ENCODE measurements around the gene CGGBP1.

CGGBP1 gene

DNA sequence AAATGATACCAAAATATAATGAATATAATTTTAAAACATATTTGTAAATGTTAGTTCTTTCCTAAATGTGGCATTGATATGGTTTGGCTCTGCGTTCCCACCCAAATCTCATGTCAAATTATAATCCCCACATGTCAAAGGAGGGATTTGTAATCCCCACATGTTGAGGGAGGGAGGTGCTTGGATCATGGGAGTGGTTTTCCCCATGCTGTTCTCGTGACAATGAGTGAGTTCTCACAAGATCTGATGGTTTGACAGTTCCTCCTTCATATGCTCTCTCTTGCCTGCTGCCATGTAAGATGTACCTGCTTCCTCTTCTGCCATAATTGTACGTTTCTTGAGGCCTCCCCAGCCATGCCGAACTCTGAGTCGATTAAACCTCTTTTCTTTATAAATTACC is 12.0 kb downstream of the CGGBP1 start:
- no peak for DNase-seq (ENCODE audit: extremely low read depth, insufficient read length)
- Histone ChIP-seq H3K36me3 (ENCODE audit: control insufficient read depth, insufficient read depth, low read length) (no peaks in the 10 kb centered on the region), H3K27me3 (replicated peaks; ENCODE audit: control insufficient read depth, insufficient read depth, low read length) (no peaks in the 10 kb centered on the region), H3K4me3 (replicated peaks; ENCODE audit: low read depth, low read length) (no peak overlapping the region)
- TF ChIP-seq, protein P1, sequence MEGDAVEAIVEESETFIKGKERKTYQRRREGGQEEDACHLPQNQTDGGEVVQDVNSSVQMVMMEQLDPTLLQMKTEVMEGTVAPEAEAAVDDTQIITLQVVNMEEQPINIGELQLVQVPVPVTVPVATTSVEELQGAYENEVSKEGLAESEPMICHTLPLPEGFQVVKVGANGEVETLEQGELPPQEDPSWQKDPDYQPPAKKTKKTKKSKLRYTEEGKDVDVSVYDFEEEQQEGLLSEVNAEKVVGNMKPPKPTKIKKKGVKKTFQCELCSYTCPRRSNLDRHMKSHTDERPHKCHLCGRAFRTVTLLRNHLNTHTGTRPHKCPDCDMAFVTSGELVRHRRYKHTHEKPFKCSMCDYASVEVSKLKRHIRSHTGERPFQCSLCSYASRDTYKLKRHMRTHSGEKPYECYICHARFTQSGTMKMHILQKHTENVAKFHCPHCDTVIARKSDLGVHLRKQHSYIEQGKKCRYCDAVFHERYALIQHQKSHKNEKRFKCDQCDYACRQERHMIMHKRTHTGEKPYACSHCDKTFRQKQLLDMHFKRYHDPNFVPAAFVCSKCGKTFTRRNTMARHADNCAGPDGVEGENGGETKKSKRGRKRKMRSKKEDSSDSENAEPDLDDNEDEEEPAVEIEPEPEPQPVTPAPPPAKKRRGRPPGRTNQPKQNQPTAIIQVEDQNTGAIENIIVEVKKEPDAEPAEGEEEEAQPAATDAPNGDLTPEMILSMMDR (IDR thresholded peaks at IDR 0.05; ENCODE audit: insufficient read depth, low read length, poor library complexity, severe bottlenecking): no peak

DNA sequence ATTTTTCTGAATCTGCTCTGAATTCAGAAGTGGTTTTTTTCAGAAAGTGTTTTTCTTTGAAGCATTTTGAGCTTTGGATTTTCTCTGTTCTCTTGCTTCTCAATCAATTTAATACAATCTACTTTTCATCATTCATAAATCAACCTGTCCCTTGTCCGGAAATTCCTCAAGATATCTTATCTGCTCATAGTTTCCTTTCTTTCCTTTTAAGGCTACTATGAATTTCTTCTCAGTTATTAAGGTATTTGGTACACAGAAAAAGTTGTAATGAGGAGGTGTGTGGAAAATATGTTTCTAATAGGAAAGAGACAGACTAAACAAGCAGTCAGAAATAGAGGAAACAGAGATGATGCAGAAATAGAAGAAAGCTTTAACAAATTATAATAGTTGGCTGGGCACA is 14.4 kb downstream of the CGGBP1 start:
- Histone ChIP-seq H3K4me3 (replicated peaks; ENCODE audit: low read depth, low read length) (no peak overlapping the region), H3K36me3 (ENCODE audit: control insufficient read depth, insufficient read depth, low read length) (no peaks in the 10 kb centered on the region), H3K27me3 (replicated peaks; ENCODE audit: control insufficient read depth, insufficient read depth, low read length) (no peaks in the 10 kb centered on the region)
- TF ChIP-seq, protein P1 (IDR thresholded peaks at IDR 0.05; ENCODE audit: insufficient read depth, low read length, poor library complexity, severe bottlenecking): no peak
- DNase-seq (ENCODE audit: extremely low read depth, insufficient read length): no peak

DNA sequence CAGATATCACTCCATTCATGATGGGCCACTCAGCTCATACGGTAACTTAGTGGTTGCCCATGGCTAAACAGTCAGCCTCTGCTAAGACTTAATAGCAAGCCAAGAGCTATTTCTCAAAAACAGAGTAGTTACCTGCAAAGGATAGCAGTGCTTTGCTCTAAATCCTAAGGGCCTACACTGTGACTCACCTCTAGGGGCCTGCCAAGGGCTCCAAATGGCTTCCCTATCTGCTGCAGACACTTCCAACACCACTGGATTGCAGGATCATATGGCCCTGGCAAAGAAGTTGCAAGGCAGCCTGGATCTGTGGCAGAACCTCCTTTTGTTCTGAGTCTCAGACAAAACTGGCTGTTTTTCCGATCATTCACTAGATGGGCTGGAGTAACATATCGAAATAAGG is 17.8 kb downstream of the CGGBP1 start:
- DNase-seq (ENCODE audit: extremely low read depth, insufficient read length): no peak
- H3K36me3 ChIP-seq (ENCODE audit: control insufficient read depth, insufficient read depth, low read length): no peaks in the 10 kb centered on the region
- H3K27me3 ChIP-seq (replicated peaks; ENCODE audit: control insufficient read depth, insufficient read depth, low read length): no peaks in the 10 kb centered on the region
- H3K4me3 ChIP-seq (replicated peaks; ENCODE audit: low read depth, low read length): no peak overlapping the region
- TF ChIP-seq, protein P1 (IDR thresholded peaks at IDR 0.05; ENCODE audit: insufficient read depth, low read length, poor library complexity, severe bottlenecking): no peak

DNA sequence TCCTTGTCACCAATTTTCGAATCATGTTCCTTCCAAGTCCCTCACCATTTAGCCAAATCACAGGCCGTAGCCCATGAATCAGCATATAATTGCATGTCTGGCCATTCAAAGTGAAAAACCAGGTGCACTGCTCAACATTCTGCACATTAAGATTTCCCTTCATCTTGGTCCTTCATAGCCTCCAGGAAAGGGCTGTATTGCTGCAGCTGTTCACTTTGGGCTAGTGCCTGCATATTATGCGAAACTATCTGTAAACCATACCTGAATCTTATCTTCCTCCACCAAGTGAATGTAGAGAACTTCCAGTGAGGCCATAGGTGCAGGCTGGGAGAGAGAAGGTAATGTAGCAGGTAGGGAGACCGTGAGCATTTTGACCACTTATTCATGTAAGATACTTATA is 18.3 kb downstream of the CGGBP1 start:
- no peak overlapping the region for H3K4me3 ChIP-seq (replicated peaks; ENCODE audit: low read depth, low read length)

DNA sequence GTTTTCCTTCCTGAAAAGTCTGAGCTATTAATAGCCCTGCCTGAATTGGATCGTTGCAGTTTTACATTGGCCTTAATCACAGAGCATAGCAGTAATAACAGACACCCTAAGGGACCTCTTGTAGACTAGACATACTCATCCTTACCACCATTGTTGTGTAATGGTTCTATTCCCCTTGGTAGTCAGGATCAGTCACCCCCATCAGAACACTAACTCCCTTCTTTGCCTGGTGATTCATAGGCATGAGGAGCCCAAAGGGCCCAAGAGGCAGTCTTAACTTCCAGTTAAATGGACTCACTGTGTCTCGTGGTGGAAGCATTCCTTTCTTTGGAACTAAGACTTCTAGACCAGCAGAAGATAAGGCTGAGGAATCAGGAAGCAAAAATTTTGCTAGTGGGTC is 20.2 kb downstream of the CGGBP1 start:
- Histone ChIP-seq H3K27me3 (replicated peaks; ENCODE audit: control insufficient read depth, insufficient read depth, low read length) (no peaks in the 10 kb centered on the region), H3K36me3 (ENCODE audit: control insufficient read depth, insufficient read depth, low read length) (no peaks in the 10 kb centered on the region), H3K4me3 (replicated peaks; ENCODE audit: low read depth, low read length) (no peak overlapping the region)
- TF ChIP-seq, protein P1 (IDR thresholded peaks at IDR 0.05; ENCODE audit: insufficient read depth, low read length, poor library complexity, severe bottlenecking): no peak
- no peak for DNase-seq (ENCODE audit: extremely low read depth, insufficient read length)

More for the DNA sequence above, 18.3 kb downstream of the CGGBP1 start:
- TF ChIP-seq, protein P1 (IDR thresholded peaks at IDR 0.05; ENCODE audit: insufficient read depth, low read length, poor library complexity, severe bottlenecking): no peak
- no peak for DNase-seq (ENCODE audit: extremely low read depth, insufficient read length)
- no peaks in the 10 kb centered on the region for H3K27me3 ChIP-seq (replicated peaks; ENCODE audit: control insufficient read depth, insufficient read depth, low read length)
- H3K36me3 ChIP-seq (ENCODE audit: control insufficient read depth, insufficient read depth, low read length): no peaks in the 10 kb centered on the region

DNA sequence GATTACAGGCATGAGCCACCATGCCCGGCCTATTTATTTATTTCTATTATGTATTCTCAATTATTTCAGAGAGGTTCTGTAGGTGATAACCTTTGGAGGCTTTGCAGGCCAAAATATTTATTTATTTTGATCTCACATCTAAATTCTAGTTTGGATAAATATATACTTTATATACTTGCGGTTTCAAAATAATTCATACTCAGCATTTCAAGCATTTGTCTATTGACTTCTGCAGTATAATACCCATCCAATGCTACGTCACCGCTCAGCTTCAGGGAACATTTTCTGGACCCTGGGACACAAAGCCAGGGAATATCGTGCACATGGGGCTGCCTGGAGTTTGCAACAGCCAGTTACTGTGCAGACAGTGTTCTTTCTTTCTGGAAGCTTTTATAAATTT is 22.6 kb downstream of the CGGBP1 start:
- DNase-seq (ENCODE audit: extremely low read depth, insufficient read length): no peak
- no peak overlapping the region for H3K4me3 ChIP-seq (replicated peaks; ENCODE audit: low read depth, low read length)
- H3K36me3 ChIP-seq (ENCODE audit: control insufficient read depth, insufficient read depth, low read length): no peaks in the 10 kb centered on the region
- TF ChIP-seq, protein P1 (IDR thresholded peaks at IDR 0.05; ENCODE audit: insufficient read depth, low read length, poor library complexity, severe bottlenecking): no peak
- no peaks in the 10 kb centered on the region for H3K27me3 ChIP-seq (replicated peaks; ENCODE audit: control insufficient read depth, insufficient read depth, low read length)

Data from GM06990 (cell line).